ENCODE results near the gene TSC22D3.
"Not testable (repeated sequence)": the region's sequence is repeated elsewhere in the genome, so short reads cannot be mapped to it uniquely, and the experiment has no call there.

The TSC22D3 gene

DNA sequence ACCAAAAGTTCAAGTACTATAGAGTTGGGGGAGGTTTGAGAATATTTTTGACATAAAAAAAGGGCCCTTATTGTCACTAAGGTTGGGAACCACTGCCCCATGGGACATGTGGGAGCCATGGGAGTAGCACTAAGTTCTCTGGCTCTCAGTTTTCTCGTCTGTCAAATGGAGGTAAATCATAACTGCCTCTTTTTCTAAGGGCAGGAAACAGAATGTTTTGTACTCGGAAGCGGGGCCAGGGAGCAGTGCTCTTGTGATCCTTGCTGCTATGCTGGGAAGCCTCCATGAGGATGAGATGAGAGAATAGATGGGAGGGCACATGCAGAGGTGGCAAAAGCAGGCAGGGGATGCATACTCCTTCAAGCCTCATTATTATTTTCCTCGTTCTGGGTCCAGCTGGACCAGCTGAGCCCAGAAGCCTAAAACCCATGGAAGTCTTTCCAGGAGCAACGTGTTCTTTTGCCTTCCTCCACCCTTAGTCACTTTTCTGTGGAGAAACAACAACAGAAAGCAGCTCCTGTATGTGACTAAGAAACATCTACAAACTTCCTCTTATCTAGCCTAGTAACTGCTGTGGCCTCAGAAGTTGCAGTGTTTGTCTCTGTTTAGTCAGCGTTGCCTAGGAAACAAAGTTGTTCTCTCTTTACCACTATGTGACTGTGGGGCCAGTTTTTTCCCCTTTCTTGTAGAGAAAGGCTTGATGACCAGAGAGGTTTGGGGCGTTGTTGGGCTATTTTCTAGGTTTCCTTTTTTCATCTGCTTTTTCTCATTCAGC, 64.8 kb downstream of the TSC22D3 start:
- no peak for DNase-seq

DNA sequence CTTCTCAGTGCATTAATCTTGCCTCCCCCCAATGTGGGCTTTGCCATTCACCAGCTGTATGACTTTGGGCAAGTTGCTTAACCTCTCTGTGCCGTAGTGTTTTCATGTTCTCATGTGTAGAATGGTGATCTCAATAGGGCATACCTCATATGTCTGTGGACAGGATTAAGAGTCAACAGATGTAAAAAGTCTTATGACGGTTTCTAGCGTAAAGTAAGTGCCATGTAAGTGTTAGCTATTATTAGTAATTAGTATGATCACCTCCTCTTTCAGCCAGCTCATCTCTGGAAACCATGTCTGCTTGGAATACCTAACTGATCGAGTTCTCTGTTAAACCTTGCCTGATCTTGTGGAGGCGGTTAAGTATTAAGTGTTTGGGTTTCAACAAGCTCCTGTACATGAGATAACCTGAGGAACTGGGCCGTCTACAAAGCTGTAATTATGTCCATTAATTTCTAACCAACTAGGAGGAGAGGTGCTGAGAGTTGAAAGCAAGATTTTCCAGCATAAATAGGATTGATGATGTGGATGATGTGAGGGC, 66.3 kb downstream of the TSC22D3 start:
- DNase-seq, result no peak

DNA sequence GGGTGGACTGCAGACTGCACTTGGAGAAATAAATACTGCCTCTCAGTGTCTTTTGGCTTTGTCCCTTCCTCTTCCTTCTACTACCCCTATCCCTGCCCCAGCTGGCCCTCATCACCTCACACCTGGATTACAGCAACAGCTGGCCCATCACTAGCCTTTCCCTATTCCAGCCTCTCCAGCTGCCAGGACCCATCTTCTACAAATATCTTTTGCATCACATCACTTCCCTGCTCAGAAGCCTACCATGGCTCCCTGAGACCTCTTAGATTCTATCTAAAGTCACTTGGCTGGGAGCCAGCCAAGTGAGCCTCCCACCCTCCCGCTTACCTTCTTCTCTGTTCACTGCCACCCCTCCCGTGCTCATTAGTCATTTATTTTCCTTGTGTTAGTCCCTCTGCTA, 66.8 kb downstream of the TSC22D3 start:
- DNase-seq, result no peak

DNA sequence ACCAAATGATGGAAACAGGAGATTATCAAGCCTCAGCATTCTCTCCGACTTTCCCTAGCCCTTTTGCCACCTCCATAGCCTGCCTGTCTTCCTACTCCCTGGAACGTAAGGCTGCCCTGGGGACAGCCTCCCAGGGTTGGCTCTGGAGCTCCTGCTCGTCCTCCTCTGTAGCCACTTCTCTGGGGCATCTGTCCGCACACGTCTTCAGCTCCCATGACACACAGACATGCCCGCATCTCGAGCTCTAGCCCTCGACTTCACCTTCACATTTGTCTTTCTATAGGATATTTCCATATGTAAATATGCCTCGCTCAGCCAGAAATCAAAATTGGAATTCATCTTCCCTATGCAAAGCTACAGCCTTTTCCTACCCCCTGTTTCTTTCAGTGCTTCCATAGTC, 67.7 kb downstream of the TSC22D3 start:
- DNase-seq, result no peak

DNA sequence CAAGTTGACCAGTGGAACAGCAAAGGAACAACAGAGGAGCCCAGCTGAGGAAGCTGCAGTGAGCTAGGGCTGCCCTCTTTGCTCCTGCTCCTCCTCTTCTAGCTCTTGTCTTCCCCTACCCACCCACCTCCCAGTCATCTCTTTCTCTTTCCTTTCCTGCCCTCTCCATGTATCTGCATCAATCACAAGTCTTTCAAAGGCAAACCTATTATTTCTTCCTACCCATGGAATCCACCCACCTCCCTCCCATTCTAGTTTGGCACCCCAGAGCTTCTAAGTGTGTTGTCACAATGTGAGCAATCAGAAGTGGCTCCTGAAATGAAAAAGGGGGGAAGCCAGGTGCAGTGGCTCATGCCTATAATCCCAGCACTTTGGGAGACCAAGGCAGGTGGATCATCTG, 69.3 kb downstream of the TSC22D3 start:
- no peak for DNase-seq

DNA sequence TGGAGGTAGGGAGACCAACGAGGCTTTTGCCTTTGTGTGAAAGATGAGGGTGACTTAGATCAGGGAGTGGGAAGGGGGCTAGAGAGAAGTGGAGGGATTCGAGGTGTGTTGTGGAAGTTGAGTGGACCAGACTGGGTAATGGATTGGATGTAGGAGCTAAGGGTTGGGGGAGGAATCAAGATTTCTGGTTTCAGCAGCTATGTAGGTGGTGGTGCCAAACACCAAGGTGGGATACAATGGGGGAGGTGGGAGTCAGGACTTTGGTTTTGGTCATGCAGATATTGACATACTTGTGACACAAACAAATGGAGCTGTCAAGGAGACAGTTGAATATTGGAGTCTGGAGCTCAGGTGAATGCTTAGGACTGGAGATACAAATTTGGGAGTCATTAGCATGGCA, 71.0 kb downstream of the TSC22D3 start:
- DNase-seq, result no peak

DNA sequence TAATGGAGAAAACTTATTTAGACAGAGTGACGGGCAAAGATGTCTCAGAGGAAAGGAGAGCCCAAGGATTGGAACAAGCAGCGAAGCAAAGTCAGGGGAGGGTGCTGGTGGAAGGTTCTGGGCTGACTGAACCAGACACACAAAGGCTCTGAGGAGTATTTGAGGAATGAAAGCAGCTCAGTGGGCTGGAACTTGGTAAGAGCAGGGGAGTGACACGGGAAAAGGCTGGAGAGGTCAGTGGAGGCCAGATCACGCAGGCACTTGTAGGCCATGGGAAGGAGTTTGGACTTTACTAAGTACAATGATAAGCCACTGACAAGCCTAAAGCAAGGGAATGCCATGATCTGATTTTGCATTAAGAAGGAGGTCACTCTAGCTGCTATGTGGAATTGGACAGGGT, 71.4 kb downstream of the TSC22D3 start:
- no peak for DNase-seq

DNA sequence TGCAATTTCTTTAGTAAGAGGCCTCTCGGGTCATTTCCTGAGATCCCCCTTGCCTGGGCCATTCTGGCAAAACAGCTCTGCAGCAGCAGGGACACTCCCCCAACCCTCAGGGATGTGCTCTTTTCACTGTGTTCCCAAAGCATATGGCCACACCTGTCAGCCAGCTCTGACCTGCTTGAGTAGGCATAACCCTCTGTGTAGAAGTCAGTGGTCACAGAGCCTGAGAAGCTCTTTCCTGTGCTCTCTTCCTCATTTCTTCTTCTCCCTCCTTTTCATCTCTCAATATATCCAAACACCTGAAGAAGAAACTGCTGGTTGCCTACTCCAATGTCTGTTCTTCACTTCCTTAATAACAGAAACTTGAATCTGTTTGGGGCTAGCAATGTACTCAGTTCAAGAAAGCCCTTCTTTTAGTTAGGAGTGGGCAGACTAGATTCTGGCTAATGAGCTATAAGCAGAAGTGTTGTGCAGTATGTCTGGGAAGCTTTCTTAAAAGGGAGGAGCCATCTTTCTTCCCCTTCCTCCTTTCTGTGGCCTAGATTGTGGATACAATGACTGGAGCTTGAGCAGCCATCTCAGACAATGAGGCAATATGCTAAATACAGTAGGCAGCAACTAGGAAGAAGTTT, 74.0 kb downstream of the TSC22D3 start:
- no peak for DNase-seq

DNA sequence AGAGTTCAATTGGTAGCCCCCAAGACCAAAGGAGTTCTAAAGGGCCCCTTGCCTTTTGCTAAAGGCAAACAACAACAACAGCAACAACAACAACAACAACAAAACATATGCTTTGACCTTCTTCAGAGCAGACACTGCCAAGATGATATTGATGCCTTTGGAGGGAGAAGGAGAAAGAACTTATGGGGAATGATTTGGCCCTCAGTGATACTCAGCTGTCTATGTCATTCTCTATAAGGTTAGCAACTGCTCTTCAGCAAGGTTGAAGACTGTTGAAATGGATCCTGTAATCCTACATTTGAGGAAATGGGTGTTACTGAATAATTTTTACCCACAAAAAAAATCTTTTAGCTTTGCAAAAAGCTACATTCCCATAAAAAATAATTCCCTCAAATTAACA, 74.8 kb downstream of the TSC22D3 start:
- DNase-seq, result no peak

DNA sequence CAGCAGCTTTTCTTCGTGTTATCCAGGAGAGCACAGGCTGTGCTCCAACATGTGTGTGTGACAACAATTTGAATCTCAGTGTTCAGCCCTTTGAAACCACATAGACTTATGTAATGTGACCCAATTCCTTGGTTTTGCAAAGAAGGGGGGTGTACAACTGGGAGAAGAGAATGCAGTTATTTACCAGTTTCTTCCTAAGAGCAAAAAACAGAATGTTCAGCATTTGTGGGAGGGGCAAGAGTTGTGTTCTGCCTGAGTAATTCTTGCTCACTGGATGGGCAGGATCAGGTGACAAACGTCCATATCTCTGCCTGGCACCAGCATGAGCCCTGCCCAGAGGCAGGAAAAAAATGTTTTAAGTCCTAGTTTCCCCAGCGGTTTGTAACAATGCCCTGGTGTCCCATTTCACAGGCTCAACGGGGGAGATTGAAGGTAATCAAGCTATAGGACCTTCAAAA, 75.2 kb downstream of the TSC22D3 start:
- no peak for DNase-seq

DNA sequence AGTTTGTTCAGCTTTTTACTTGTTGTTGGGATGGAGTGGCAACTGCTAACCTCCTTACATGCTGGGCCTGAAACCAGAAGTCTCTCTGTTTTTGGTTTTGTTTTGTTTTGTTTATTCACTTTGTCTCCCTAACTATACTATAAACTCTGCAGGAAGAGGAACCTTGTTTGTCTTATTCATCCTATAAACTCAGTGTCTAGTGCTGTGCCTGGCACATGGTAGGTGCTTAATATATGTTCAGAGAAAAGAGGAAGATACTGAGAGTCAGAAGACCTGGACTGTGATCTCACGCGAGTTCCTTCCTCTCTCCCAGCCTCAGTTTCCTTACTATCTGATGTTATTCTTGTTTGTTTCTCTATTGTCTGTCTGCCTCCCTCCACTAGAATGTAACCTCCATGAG, 76.0 kb downstream of the TSC22D3 start:
- DNase-seq, result no peak

DNA sequence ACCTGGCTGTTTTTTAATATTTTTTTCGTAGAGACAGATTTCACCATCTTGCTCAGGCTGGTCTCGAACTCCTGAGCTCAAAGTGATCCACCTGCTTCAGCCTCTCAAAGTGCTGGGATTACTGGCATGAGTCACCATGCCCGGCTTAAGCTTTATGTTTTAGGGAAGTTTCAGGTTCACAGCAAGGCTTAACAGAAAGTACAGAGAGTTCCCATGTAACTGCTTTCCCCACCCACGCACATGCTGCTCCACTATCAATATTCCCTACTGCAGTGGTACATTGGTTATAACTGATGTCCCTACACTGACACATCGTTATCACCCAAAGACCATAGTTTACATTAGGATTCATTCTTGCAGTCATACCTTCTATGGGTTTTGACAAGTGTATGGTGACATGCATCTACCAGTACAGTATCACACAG, 84.6 kb downstream of the TSC22D3 start:
- no peak for DNase-seq

DNA sequence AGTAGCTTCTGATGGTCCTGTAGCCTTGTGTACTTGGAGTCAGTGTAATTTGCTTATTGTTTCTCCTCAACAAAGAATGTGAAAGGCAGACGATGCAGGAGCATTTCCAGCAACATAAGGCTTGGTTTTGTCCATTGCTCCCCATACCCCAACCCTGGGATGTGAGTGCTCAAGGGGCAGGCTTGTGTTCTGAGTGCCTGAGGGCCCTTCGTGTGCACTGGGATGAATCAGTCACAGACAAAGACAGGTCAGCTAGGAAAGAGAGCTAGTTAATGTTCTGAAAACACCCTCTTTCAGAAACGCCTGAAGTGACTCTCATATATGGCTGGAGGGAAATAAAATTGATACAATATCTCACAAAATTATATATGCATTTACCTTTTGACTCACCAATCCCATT, 88.1 kb downstream of the TSC22D3 start:
- no peak for DNase-seq

DNA sequence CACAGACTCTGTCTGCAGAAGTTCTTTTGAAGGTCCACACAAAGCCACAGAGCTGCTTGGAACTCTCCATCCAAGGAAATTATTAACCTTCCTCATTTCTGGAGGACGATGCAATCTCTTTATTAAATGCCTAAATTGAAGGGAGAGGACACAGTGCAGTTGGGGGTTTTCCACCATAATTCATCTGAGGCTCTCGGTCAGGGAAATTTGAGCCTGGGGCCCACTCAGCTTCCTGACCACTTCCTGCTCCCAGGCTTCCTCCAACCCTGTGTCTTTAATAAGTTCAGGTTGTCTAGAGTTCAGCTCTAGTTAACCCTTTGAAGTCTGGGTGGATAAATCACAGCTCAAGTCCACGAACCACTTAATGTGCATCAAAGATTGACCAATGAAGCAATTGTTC, 88.8 kb downstream of the TSC22D3 start:
- DNase-seq, result no peak

DNA sequence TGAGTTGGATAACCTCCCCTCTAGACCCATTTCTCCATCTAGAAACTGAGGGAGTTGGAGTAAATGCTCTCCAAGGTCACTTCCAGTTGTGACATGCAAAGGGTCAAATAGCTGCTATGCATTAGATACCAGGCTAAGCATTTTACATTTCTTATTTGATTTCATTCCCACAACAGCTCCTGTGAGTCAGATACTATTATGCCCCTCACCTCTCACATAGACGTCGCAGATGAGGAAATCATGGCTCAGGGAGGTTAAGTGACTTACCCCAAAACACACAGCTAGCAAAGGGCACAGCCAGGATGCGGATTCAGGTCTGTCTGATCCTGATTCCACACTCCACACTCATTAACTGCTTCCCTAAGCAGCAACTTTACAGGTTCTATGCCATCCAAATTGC, 89.6 kb downstream of the TSC22D3 start:
- no peak for DNase-seq

DNA sequence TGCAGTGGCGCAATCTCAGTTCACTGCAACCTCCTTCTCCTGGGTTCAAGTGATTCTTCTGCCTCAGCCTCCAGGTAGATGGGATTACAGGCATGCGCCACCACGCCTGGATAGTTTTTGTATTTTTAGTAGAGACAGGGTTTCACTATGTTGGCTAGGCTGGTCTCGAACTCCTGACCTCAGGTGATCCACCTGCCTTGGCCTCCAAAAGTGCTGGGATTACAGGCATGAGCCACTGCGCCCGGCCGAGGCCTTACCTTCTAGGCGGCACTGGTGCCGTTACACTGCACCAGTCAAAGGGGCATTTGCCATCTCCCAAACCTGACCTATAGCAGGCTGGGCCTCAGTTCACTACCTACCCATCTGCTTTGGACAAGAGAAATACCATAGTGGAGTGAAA, 90.0 kb downstream of the TSC22D3 start:
- not testable (repeated sequence) for DNase-seq

DNA sequence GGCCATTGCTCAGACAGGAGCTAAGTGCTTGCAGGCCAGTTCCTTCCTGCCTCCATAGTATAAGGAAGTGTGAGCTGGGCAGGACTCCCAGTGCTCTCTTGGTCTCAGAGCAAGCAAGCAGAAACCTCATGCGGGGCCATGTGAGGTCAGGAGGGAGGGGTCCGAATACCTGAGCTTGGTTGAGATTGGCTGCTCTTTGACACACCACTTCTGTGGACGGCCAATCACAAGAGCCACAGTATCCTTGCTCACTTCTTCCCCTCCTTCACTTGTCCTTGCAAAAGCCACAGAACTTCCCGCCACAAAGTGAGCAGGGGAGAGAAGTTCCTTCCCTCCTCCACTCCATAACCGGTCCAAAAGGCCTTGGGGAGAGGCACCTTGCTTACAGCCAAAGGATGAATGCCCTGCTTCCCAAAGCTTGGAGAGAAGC, 90.6 kb downstream of the TSC22D3 start:
- DNase-seq, result no peak

DNA sequence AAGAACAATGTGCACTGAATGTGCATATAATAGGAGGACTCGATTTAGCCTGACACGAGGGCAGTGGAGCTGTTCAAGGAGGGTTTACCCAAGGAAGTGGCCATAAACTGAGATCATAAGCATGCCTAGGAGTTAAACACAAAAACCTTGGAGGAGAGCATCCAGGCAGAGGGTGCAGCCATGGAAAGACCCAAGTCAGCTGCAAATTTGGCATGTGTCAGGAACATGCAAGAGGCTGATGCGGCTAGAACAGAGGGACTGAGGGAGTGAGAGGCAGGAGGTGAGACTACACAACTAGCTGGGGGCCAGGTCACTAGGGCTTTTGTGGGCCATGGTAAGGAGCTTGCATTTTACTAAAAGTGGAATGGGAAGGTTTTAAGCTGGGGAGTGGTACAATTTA, 91.7 kb downstream of the TSC22D3 start:
- DNase-seq, result no peak

DNA sequence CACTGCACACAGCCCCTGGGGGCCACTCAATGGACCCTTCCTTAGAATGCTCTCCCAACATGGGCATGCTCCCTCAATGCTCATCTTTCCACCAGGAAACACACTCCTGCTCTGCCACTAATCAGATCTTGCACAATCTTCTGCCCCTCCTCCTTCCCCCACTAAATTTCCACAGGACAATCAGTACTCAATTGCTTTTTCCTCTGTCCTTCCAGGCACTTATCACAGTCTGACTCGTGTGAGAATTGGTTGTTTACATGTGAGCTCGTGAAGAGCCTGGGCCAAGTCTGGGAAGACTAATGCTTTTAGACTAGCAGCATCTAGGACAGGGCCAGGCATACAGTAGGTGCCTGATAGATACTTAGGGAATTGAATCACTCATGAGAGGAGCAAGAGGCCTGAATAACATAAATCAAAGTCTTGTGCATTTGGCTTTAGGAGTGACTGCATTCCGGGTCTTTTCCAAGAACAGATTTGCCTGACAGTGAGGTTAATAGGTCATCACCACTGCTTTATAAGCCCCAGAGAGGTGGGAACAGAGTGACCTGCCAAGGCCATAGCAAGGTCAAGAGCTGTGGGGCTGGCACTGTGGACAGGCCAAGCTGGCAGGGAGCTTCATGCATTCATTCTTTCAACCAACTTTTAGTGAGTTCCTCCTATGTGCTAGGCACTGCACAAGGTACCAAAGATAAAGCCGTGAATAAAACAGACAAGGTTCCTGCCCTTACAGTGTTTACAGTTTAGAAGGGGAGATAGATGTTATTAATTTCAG, 92.3 kb downstream of the TSC22D3 start:
- no peak for DNase-seq

DNA sequence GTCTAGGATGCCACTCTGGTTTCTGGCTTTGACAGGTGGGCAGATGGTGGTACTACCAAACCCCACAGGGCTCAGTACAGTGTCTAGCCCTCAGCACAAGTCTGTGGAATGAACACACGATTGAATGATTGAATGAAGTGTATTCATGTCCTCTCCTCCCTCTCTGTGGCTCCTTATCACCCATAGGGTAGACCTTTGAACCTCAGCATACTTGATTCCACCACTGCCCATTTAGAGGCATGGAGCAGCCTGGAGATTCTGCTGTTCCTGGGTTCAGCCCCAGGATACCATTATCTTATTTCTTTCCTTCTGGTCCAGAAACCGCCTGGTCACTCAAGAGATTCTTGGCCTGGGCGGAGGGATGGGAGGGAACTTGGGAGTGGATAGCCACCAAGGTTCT, 93.3 kb downstream of the TSC22D3 start:
- no peak for DNase-seq

DNA sequence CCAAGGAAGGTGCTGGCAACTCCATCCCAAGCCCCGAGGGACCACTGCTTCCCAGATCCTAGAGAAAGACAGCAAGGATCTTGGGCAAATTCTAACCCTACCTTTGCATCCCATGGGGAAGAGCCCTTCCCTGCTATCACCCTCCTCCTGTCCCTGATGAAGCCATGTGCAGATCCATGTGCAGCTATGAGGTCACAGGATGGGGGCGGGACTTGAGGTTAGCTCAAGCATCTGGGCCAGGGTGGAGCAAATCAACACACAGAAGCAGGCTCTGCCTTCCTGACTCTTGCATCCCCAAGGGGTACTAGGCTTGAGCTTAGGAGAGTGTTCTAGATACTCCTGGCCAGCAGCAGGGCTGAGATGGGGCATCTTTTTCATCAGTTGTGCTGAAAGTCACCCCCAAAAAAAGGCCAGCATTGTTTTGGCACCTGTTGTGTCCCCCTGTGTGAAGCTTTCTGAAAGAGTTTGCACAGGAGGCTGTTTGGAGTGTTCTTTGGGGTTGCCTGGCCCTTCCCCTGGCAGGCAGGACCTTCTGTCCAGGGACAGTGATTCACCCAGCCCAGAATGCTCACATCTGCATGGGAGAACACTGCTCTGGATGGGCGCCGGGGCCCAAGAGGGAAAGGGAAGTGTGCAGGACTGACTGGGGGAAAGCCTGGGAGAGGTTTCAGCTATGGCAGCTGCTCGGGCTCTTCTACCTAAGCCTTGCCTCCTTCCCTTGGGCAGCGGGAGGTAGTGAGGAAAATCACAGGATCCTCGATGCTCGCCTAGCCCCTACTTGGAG, 96.4 kb downstream of the TSC22D3 start:
- no peak for DNase-seq

DNA sequence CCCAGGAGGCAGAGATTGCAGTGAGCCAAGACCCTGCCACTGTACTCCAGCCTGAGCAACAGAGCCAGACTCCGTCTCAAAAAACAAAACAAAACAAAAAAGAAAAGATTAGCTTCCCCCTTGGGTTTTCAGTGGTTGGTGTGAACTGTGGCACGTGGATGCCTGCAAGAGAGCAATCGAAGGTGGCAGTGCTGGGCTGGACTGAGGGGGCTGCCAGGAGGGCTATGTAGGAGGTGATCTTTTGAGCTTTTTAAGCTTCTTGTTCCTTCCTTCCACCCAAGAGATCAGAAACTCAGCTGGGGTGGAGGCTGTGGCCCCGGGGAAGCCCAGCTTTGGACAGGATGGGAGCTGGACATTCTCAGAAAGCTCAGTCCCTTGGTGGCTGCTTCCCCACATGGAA, 97.7 kb downstream of the TSC22D3 start:
- DNase-seq, result no peak

DNA sequence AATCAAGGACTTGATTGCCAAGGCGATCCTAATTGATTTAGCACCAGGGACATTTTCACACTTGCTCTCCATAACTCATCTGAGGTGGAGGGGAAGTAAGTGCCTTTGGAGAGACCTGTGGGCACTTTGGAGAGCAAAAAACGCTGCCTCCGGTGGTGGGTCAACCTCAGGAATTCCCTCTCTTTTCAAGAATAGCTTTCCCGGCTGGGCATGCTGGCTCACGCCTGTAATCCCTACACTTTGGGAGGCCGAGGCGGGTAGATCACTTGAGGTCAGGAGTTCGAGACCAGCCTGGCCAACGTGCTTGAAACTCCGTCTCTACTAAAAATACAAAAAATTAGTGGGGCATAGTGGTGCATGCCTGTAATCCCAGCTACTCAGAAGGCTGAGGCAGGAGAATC, 98.1 kb downstream of the TSC22D3 start:
- DNase-seq, result no peak

All from NCI-H1048 (cell line).